A673 (cell line): ENCODE data around the gene ZFP30. TPM values are rescaled to one million over a fixed set of nuclear protein-coding genes. Genes with fewer than 3 reads are reported as not detected.

Experiments
- BruUV-seq: library from RNA; stranded (reverse); fragments of 400-500 nt; replicated peaks from 2 replicates; lab custom pipeline; 2021; lab: Mats Ljungman, UMichigan
- CTCF ChIA-PET: fragments of 300-600 bp; sonication (Branson Sonifier 250); formaldehyde crosslinking; loops from one replicate; lab custom pipeline; 2022; ENCODE audit warnings: antibody characterized with exemption; lab: Charles Lee
- POLR2A ChIA-PET: fragments of 300-600 bp; sonication (Branson Sonifier 250); formaldehyde crosslinking; loops from one replicate; lab custom pipeline; 2022; ENCODE audit warnings: antibody characterized with exemption; ENCODE audit not compliant: low non-redundant PET; lab: Charles Lee
- DNase-seq: peaks from one replicate; pipeline ENCODE4 v3.0.0-alpha.2; 2015; ENCODE audit warnings: low spot score
- H3K27ac ChIP-seq: fragments of 200-600 bp; sonication (generic); 2 replicates; pipeline ENCODE4 v1.5.1; 2016; ENCODE audit warnings: mixed run types, low read depth, mild to moderate bottlenecking, mixed read lengths, antibody characterized with exemption, low read length; ENCODE audit not compliant: poor library complexity, severe bottlenecking
- H3K27me3 ChIP-seq: fragments of 200-600 bp; sonication (generic); replicated peaks from 2 replicates; pipeline ENCODE4 v1.6.1; 2017; ENCODE audit warnings: mixed run types, low read depth, mild to moderate bottlenecking, mixed read lengths, antibody characterized with exemption, low read length; ENCODE audit not compliant: insufficient read depth, poor library complexity
- H3K36me3 ChIP-seq: fragments of 200-600 bp; sonication (generic); 2 replicates; pipeline ENCODE4 v1.6.1; 2016; ENCODE audit warnings: mixed run types, mild to moderate bottlenecking, mixed read lengths, antibody characterized with exemption, low read length; ENCODE audit not compliant: insufficient read depth, poor library complexity, severe bottlenecking
- H3K4me1 ChIP-seq: fragments of 200-600 bp; sonication (generic); 2 replicates; pipeline ENCODE4 v1.6.1; 2017; ENCODE audit warnings: mixed run types, mild to moderate bottlenecking, mixed read lengths, antibody characterized with exemption, low read length; ENCODE audit not compliant: insufficient read depth, poor library complexity, severe bottlenecking
- H3K4me3 ChIP-seq: fragments of 200-600 bp; sonication (generic); 2 replicates; pipeline ENCODE4 v1.5.1; 2016; ENCODE audit warnings: low read depth, mixed run types, mild to moderate bottlenecking, mixed read lengths, low read length; ENCODE audit not compliant: poor library complexity, severe bottlenecking
- H3K9me3 ChIP-seq: fragments of 200-600 bp; sonication (generic); 2 replicates; pipeline ENCODE4 v1.6.1; 2016; ENCODE audit warnings: mixed run types, low read depth, mild to moderate bottlenecking, mixed read lengths, antibody characterized with exemption, low read length; ENCODE audit not compliant: poor library complexity, severe bottlenecking
- CTCF ChIP-seq: fragments of 300-800, 200-600 bp; sonication (generic); conservative IDR thresholded peaks from 2 replicates; pipeline ENCODE4 v1.5.1; 2017; ENCODE audit warnings: low read depth, mild to moderate bottlenecking, antibody characterized with exemption, low read length, moderate library complexity, mixed read lengths
- EZH2 ChIP-seq: fragments of 200-600 bp; sonication (generic); IDR thresholded peaks from 2 replicates; pipeline ENCODE4 v1.6.1; 2017; ENCODE audit warnings: borderline replicate concordance, low read depth, mild to moderate bottlenecking, mixed read lengths, antibody characterized with exemption, low read length; ENCODE audit not compliant: poor library complexity, severe bottlenecking
- intact Hi-C: fragments of 100-400 bp; cut with micrococcal nuclease; formaldehyde crosslinking; loops from one replicate; pipeline ENCODE4 v1.10.0; 2022; ENCODE audit not compliant: unreplicated experiment
- total RNA-seq: library from RNA; stranded (reverse); gene quantifications from 2 replicates; pipeline ENCODE4 v1.2.3, GENCODE V29; 2021

Gene ZFP30
- total RNA-seq, 1 experiment from 2014 or later: 15.2 TPM

DNA sequence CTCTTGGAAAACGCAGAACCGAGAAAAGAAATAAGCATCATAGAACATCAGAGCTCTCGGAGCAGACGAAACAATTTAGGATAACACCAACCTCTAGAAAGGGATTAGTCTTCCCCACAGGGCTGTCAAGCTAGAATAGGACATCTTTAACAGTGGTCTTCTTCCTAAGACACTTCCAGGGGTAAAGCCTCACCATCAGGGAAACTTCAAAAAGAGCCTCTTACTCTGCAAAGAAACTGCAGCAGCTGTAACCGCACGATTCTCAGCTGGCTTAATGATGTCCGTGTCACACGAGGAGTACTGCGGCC is 61.3 kb downstream of the ZFP30 start:
- TF ChIP-seq CTCF (no peak), EZH2 (no peak)
- DNase-seq: no peak
- CTCF ChIA-PET: no interaction called here
- POLR2A ChIA-PET: no interaction called here
- peaks cover 16% of the 10 kb centered on the region for H3K9me3 ChIP-seq
- H3K4me1 ChIP-seq: no peaks in the 10 kb centered on the region
- no TSS peak for BruUV-seq
- intact Hi-C loops: no loop called here
- H3K36me3 ChIP-seq: no peaks in the 10 kb centered on the region
- H3K27ac ChIP-seq: peak overlapping the region; percentile 1
- H3K27me3 ChIP-seq: no peaks in the 10 kb centered on the region
- peak overlapping the region; percentile 64 for H3K4me3 ChIP-seq

DNA sequence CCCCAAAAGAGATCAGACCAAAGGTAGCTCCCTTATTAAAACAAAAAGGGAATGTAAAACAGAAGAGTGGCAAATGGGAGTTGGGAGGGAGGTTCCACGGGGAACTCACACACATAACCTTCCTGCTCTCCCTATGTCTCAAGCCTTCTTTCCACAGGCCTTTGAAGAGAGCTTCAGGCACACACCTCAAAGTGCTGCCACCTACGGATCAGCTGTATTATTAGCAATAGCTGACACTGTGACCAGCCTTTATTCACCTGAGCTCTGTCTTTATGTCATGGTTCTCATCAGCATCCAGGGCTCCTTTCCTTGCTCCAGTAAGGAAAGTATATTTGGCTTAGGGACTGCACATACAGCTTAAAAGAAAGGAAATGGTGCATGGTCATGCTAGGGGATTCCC is 71.9 kb downstream of the ZFP30 start:
- Histone ChIP-seq H3K27me3 (no peaks in the 10 kb centered on the region), H3K4me1 (no peaks in the 10 kb centered on the region), H3K4me3 (no peak overlapping the region), H3K36me3 (no peaks in the 10 kb centered on the region), H3K27ac (no peak overlapping the region), H3K9me3 (peaks cover 63% of the 10 kb centered on the region)
- intact Hi-C loops: no loop called here
- POLR2A ChIA-PET: no interaction called here
- no peak for DNase-seq
- TF ChIP-seq EZH2 (no peak), CTCF (no peak)
- CTCF ChIA-PET: no interaction called here
- no TSS peak for BruUV-seq

GRCh38 chr19:37572203-37572602 is 83.1 kb downstream of the ZFP30 start:
- BruUV-seq: no TSS peak
- ChIA-PET CTCF (no interaction called here), POLR2A (no interaction called here)
- TF ChIP-seq CTCF (no peak), EZH2 (no peak)
- Histone ChIP-seq H3K36me3 (no peaks in the 10 kb centered on the region), H3K27ac (no peak overlapping the region), H3K4me1 (no peaks in the 10 kb centered on the region), H3K9me3 (peaks cover 31% of the 10 kb centered on the region), H3K4me3 (no peak overlapping the region), H3K27me3 (no peaks in the 10 kb centered on the region)
- intact Hi-C loops: no loop called here
- no peak for DNase-seq
